ENCODE measurements around the gene GRIA2. TPM values are rescaled to one million over a fixed set of nuclear protein-coding genes. Genes with fewer than 3 reads are reported as not detected.

GRIA2 gene
- total and polyA plus RNA-seq, 2 donors (not counting 3 experiments of a cell fraction or from before 2014, with no cell fraction given): not detected

GRCh38 chr4:157287445-157287844, 66.9 kb downstream of the GRIA2 start:
- TF ChIP-seq JUN (IDR thresholded peaks at IDR 0.05; ENCODE audit: borderline replicate concordance, insufficient read depth, insufficient read length, low read depth): no peak
- POLR2A ChIA-PET: no interaction called here
- no peaks in the 10 kb centered on the region for H3K9me3 ChIP-seq (replicated peaks; ENCODE audit: control insufficient read depth, insufficient read depth, low read length)
- H3K4me3 ChIP-seq (replicated peaks in 1 of 3; ENCODE audit: insufficient read depth in 1 of 3, low read depth in 1 of 3, low read length in 3 of 3): no peak overlapping the region
- no peak overlapping the region for H3K27ac ChIP-seq (ENCODE audit: insufficient read depth, low read depth, low read length)
- H2AFZ ChIP-seq (ENCODE audit: low read depth, low read length): no peak overlapping the region
- DNase-seq (ENCODE audit: low read depth, low spot score) (no peak), FAIRE-seq (no peak)
- CTCF ChIA-PET: no interaction called here
- H3K79me2 ChIP-seq (ENCODE audit: control insufficient read depth, insufficient read depth, low read length): no peaks in the 10 kb centered on the region
- intact Hi-C loops (cut with micrococcal nuclease) (no loop called here), dilution Hi-C loops (cut with MboI; ENCODE audit: extremely low pct_ligation_motif_present, low sequenced_read_pairs) (no loop called here)
- BruUV-seq (replicated peaks): no TSS peak
- no peaks in the 10 kb centered on the region for H3K4me1 ChIP-seq (ENCODE audit: control insufficient read depth, extremely low read depth, insufficient read depth, low read length)
- H4K20me1 ChIP-seq (replicated peaks; ENCODE audit: control insufficient read depth, extremely low read depth, insufficient read depth, low read length): no peaks in the 10 kb centered on the region
- H3K4me2 ChIP-seq (ENCODE audit: insufficient read depth, low read length): no peak overlapping the region
- no peaks in the 10 kb centered on the region for H3K36me3 ChIP-seq (ENCODE audit: control insufficient read depth in 2 of 2, extremely low read depth in 1 of 2, insufficient read depth in 2 of 2, low read length in 2 of 2)
- no peak overlapping the region for H3K9ac ChIP-seq (replicated peaks; ENCODE audit: extremely low read depth, insufficient read depth, low read length)
- no peaks in the 10 kb centered on the region for H3K9me1 ChIP-seq (replicated peaks; ENCODE audit: control insufficient read depth, extremely low read depth, insufficient read depth, low read length)
- H3K27me3 ChIP-seq (ENCODE audit: control insufficient read depth in 2 of 2, insufficient read depth in 2 of 2, low read length in 2 of 2): no peaks in the 10 kb centered on the region

- no peaks in the 10 kb centered on the region for H3K27me3 ChIP-seq (ENCODE audit: control insufficient read depth in 2 of 2, insufficient read depth in 2 of 2, low read length in 2 of 2)
- no peaks in the 10 kb centered on the region for H3K79me2 ChIP-seq (ENCODE audit: control insufficient read depth, insufficient read depth, low read length)
- TF ChIP-seq MAX (IDR thresholded peaks at IDR 0.05; ENCODE audit: insufficient read depth, insufficient read length) (no peak), EZH2 (IDR thresholded peaks at IDR 0.05; ENCODE audit: borderline replicate concordance, low read depth, low read length, severe bottlenecking) (no peak), GATA2 (IDR thresholded peaks at IDR 0.05; ENCODE audit: insufficient read depth, insufficient read length, low read depth, low read length) (no peak), MYC (IDR thresholded peaks at IDR 0.05; ENCODE audit: low read depth, low read length) (no peak), FOS (IDR thresholded peaks at IDR 0.05; ENCODE audit: borderline replicate concordance, insufficient read depth, low read length) (no peak), POLR2A (IDR thresholded peaks at IDR 0.05; ENCODE audit: low read depth, low read length) (no peak), JUN (IDR thresholded peaks at IDR 0.05; ENCODE audit: borderline replicate concordance, insufficient read depth, insufficient read length, low read depth) (no peak), POLR2AphosphoS5 (IDR thresholded peaks at IDR 0.05; ENCODE audit: insufficient read depth, low read depth, low read length) (no peak), CTCF (IDR thresholded peaks at IDR 0.05; ENCODE audit: extremely low read depth in 1 of 2, insufficient read depth in 1 of 2, low read depth in 1 of 2, low read length in 2 of 2) (no peak)
- H3K4me2 ChIP-seq (ENCODE audit: insufficient read depth, low read length): no peak overlapping the region
- no peak overlapping the region for H3K9ac ChIP-seq (replicated peaks; ENCODE audit: extremely low read depth, insufficient read depth, low read length)
- H2AFZ ChIP-seq (ENCODE audit: low read depth, low read length): no peak overlapping the region
- CTCF ChIA-PET: interaction anchor here (0.8 to 1.4 kb wide), 4 partner anchors 9 to 815 kb away, joined by 3 to 4 read pairs (median 3); no protein-coding TSS in a partner anchor
- FAIRE-seq (no peak), DNase-seq (ENCODE audit: low read depth, low spot score) (no peak)
- intact Hi-C loops (cut with micrococcal nuclease): loop anchor here (5.0 kb wide), 1 partner anchor 687 kb away; no protein-coding TSS in a partner anchor
- H3K4me1 ChIP-seq (ENCODE audit: control insufficient read depth, extremely low read depth, insufficient read depth, low read length): no peaks in the 10 kb centered on the region
- H3K27ac ChIP-seq (ENCODE audit: insufficient read depth, low read depth, low read length): no peak overlapping the region
- dilution Hi-C loops (cut with MboI; ENCODE audit: extremely low pct_ligation_motif_present, low sequenced_read_pairs): no loop called here
- H3K9me3 ChIP-seq (replicated peaks; ENCODE audit: control insufficient read depth, insufficient read depth, low read length): no peaks in the 10 kb centered on the region
- POLR2A ChIA-PET: interaction anchor here (0.7 kb wide), 1 partner anchor 1741 kb away, joined by 3 read pairs; no protein-coding TSS in a partner anchor
- no peaks in the 10 kb centered on the region for H3K36me3 ChIP-seq (ENCODE audit: control insufficient read depth in 2 of 2, extremely low read depth in 1 of 2, insufficient read depth in 2 of 2, low read length in 2 of 2)
- H4K20me1 ChIP-seq (replicated peaks; ENCODE audit: control insufficient read depth, extremely low read depth, insufficient read depth, low read length): no peaks in the 10 kb centered on the region
- BruUV-seq (replicated peaks): no TSS peak
- H3K9me1 ChIP-seq (replicated peaks; ENCODE audit: control insufficient read depth, extremely low read depth, insufficient read depth, low read length): no peaks in the 10 kb centered on the region
- H3K4me3 ChIP-seq (replicated peaks in 1 of 3; ENCODE audit: insufficient read depth in 1 of 3, low read depth in 1 of 3, low read length in 3 of 3): no peak overlapping the region
Measured at GRCh38 chr4:157290622-157291021, 70.1 kb downstream of the GRIA2 start.
